ENCODE data around the gene ATP7B.

The ATP7B gene

GRCh38 chr13:51950722-51951121 is 60.5 kb downstream of the ATP7B start:
- DNase-seq (ENCODE audit: low read depth in 2 of 2), result no peak

GRCh38 chr13:51946163-51946669 is 65.0 kb downstream of the ATP7B start:
- DNase-seq (ENCODE audit: low read depth in 2 of 2), result no peak

GRCh38 chr13:51945149-51945548 is 66.1 kb downstream of the ATP7B start:
- no peak for DNase-seq (ENCODE audit: low read depth in 2 of 2)

GRCh38 chr13:51944428-51944827 is 66.8 kb downstream of the ATP7B start:
- no peak for DNase-seq (ENCODE audit: low read depth in 2 of 2)

- no peak for DNase-seq (ENCODE audit: low read depth in 2 of 2)
Measured at GRCh38 chr13:51943721-51944120, 67.5 kb downstream of the ATP7B start.

- DNase-seq (ENCODE audit: low read depth in 2 of 2), result no peak
Measured at GRCh38 chr13:51942189-51942588, 69.1 kb downstream of the ATP7B start.

GRCh38 chr13:51938454-51938853 is 72.8 kb downstream of the ATP7B start:
- no peak for DNase-seq (ENCODE audit: low read depth in 2 of 2)

- no peak for DNase-seq (ENCODE audit: low read depth in 2 of 2)
Measured at GRCh38 chr13:51937320-51938290, 73.6 kb downstream of the ATP7B start.

- DNase-seq (ENCODE audit: low read depth in 2 of 2), result no peak
Measured at GRCh38 chr13:51935326-51936171, 75.7 kb downstream of the ATP7B start.

- no peak for DNase-seq (ENCODE audit: low read depth in 2 of 2)
Measured at GRCh38 chr13:51934461-51935087, 76.7 kb downstream of the ATP7B start.

GRCh38 chr13:51933466-51934058 is 77.7 kb downstream of the ATP7B start:
- no peak for DNase-seq (ENCODE audit: low read depth in 2 of 2)

GRCh38 chr13:51932231-51932630 is 79.0 kb downstream of the ATP7B start:
- no peak for DNase-seq (ENCODE audit: low read depth in 2 of 2)

- no peak for DNase-seq (ENCODE audit: low read depth in 2 of 2)
Measured at GRCh38 chr13:51931606-51932005, 79.6 kb downstream of the ATP7B start.

GRCh38 chr13:51929699-51930098 is 81.6 kb downstream of the ATP7B start:
- no peak for DNase-seq (ENCODE audit: low read depth in 2 of 2)

- DNase-seq (ENCODE audit: low read depth in 2 of 2), result no peak
Measured at GRCh38 chr13:51928231-51928630, 83.0 kb downstream of the ATP7B start.

- no peak for DNase-seq (ENCODE audit: low read depth in 2 of 2)
Measured at GRCh38 chr13:51927129-51927528, 84.1 kb downstream of the ATP7B start.

- no peak for DNase-seq (ENCODE audit: low read depth in 2 of 2)
Measured at GRCh38 chr13:51926528-51926885, 84.7 kb downstream of the ATP7B start.

- DNase-seq (ENCODE audit: low read depth in 2 of 2), result no peak
Measured at GRCh38 chr13:51925865-51926527, 85.3 kb downstream of the ATP7B start.

GRCh38 chr13:51924756-51925544 is 86.3 kb downstream of the ATP7B start:
- no peak for DNase-seq (ENCODE audit: low read depth in 2 of 2)

GRCh38 chr13:51923983-51924539 is 87.2 kb downstream of the ATP7B start:
- DNase-seq (ENCODE audit: low read depth in 2 of 2), result no peak

All from activated CD4-positive, alpha-beta T cell treated with anti-CD3 and anti-CD28 coated beads for 24 hours (primary cell).